ENCODE results near the gene ITGB7. TPM values are rescaled to one million over a fixed set of nuclear protein-coding genes. Genes with fewer than 3 reads are reported as not detected.
"Not testable (repeated sequence)": the region's sequence is repeated elsewhere in the genome, so short reads cannot be mapped to it uniquely, and the experiment has no call there.

Gene ITGB7
- total RNA-seq, 1 donor from 2014 or later: 266 TPM

GRCh38 chr12:53187145-53187899, 19.7 kb downstream of the ITGB7 start:
- DNase-seq (ENCODE audit: low spot score): no peak
- intact Hi-C loops (cut with micrococcal nuclease): no loop called here
- Mint-ChIP-seq H3K36me3 (ENCODE audit: low read depth) (peaks cover 71% of the 10 kb centered on the region), H3K4me1 (ENCODE audit: low read depth) (peaks cover 32% of the 10 kb centered on the region), H3K9me3 (no peaks in the 10 kb centered on the region), H3K27me3 (ENCODE audit: insufficient read depth) (no peaks in the 10 kb centered on the region), H3K27ac (no peak overlapping the region), H3K4me3 (no peak overlapping the region)

GRCh38 chr12:53186745-53187144, 20.3 kb downstream of the ITGB7 start:
- no peaks in the 10 kb centered on the region for H3K9me3 Mint-ChIP-seq
- peaks cover 37% of the 10 kb centered on the region for H3K4me1 Mint-ChIP-seq (ENCODE audit: low read depth)
- no peak for DNase-seq (ENCODE audit: low spot score)
- no peaks in the 10 kb centered on the region for H3K27me3 Mint-ChIP-seq (ENCODE audit: insufficient read depth)
- no peak overlapping the region for H3K4me3 Mint-ChIP-seq
- H3K27ac Mint-ChIP-seq: no peak overlapping the region
- intact Hi-C loops (cut with micrococcal nuclease): no loop called here
- peaks cover 71% of the 10 kb centered on the region for H3K36me3 Mint-ChIP-seq (ENCODE audit: low read depth)

GRCh38 chr12:53185582-53186153, 21.4 kb downstream of the ITGB7 start:
- no peak for DNase-seq (ENCODE audit: low spot score)
- Mint-ChIP-seq H3K27me3 (ENCODE audit: insufficient read depth) (no peaks in the 10 kb centered on the region), H3K4me1 (ENCODE audit: low read depth) (peaks cover 41% of the 10 kb centered on the region), H3K4me3 (no peak overlapping the region), H3K36me3 (ENCODE audit: low read depth) (peaks cover 66% of the 10 kb centered on the region), H3K9me3 (no peaks in the 10 kb centered on the region), H3K27ac (no peak overlapping the region)
- intact Hi-C loops (cut with micrococcal nuclease): no loop called here

- Mint-ChIP-seq H3K4me3 (no peak overlapping the region), H3K27me3 (ENCODE audit: insufficient read depth) (no peaks in the 10 kb centered on the region), H3K4me1 (ENCODE audit: low read depth) (peaks cover 38% of the 10 kb centered on the region), H3K9me3 (no peaks in the 10 kb centered on the region), H3K27ac (no peak overlapping the region), H3K36me3 (ENCODE audit: low read depth) (peaks cover 63% of the 10 kb centered on the region)
- intact Hi-C loops (cut with micrococcal nuclease): no loop called here
- DNase-seq (ENCODE audit: low spot score): no peak
Observed at GRCh38 chr12:53184828-53185227, 22.2 kb downstream of the ITGB7 start.

GRCh38 chr12:53182903-53183302, 24.1 kb downstream of the ITGB7 start:
- Mint-ChIP-seq H3K27ac (no peak overlapping the region), H3K36me3 (ENCODE audit: low read depth) (peaks cover 57% of the 10 kb centered on the region), H3K4me3 (peak overlapping the region; percentile 86), H3K27me3 (ENCODE audit: insufficient read depth) (no peaks in the 10 kb centered on the region), H3K4me1 (ENCODE audit: low read depth) (peaks cover 46% of the 10 kb centered on the region), H3K9me3 (no peaks in the 10 kb centered on the region)
- no peak for DNase-seq (ENCODE audit: low spot score)
- intact Hi-C loops (cut with micrococcal nuclease): no loop called here

- DNase-seq (ENCODE audit: low spot score): no peak
- Mint-ChIP-seq H3K36me3 (ENCODE audit: low read depth) (peaks cover 48% of the 10 kb centered on the region), H3K4me1 (ENCODE audit: low read depth) (peaks cover 46% of the 10 kb centered on the region), H3K4me3 (peak overlapping the region; percentile 86), H3K9me3 (no peaks in the 10 kb centered on the region), H3K27ac (peak overlapping the region; percentile 88), H3K27me3 (ENCODE audit: insufficient read depth) (no peaks in the 10 kb centered on the region)
- intact Hi-C loops (cut with micrococcal nuclease): loop anchor here (1.0 kb wide), 1 partner anchor 319 kb away; the partner anchor contains the start of gene TARBP2
Observed at GRCh38 chr12:53181935-53182334, 25.1 kb downstream of the ITGB7 start.

GRCh38 chr12:53180931-53181645, 26.0 kb downstream of the ITGB7 start:
- peak overlapping the region; percentile 86 for H3K4me3 Mint-ChIP-seq
- no peaks in the 10 kb centered on the region for H3K27me3 Mint-ChIP-seq (ENCODE audit: insufficient read depth)
- peak overlapping the region; percentile 88 for H3K27ac Mint-ChIP-seq
- intact Hi-C loops (cut with micrococcal nuclease): loop anchor here (1.0 kb wide), 13 partner anchors 19 to 320 kb away; partner anchors contain the start of genes AAAS, EIF4B, ESPL1 and MYG1
- peaks cover 46% of the 10 kb centered on the region for H3K4me1 Mint-ChIP-seq (ENCODE audit: low read depth)
- DNase-seq (ENCODE audit: low spot score): peak; percentile 73
- peaks cover 41% of the 10 kb centered on the region for H3K36me3 Mint-ChIP-seq (ENCODE audit: low read depth)
- no peaks in the 10 kb centered on the region for H3K9me3 Mint-ChIP-seq

- H3K9me3 Mint-ChIP-seq: no peaks in the 10 kb centered on the region
- no peaks in the 10 kb centered on the region for H3K27me3 Mint-ChIP-seq (ENCODE audit: insufficient read depth)
- peak within 1 kb of the TSS; percentile 99 for H3K27ac Mint-ChIP-seq
- intact Hi-C loops (cut with micrococcal nuclease): loop anchor here (1.0 kb wide), 12 partner anchors 20 to 271 kb away; partner anchors contain the start of genes AAAS, EIF4B, ESPL1 and MYG1
- H3K4me1 Mint-ChIP-seq (ENCODE audit: low read depth): peaks cover 52% of the 10 kb centered on the region
- peaks cover 34% of the 10 kb centered on the region for H3K36me3 Mint-ChIP-seq (ENCODE audit: low read depth)
- H3K4me3 Mint-ChIP-seq: peak within 1 kb of the TSS; percentile 88
- DNase-seq (ENCODE audit: low spot score): peak; percentile 97
Observed at GRCh38 chr12:53180220-53180930, 26.7 kb downstream of the ITGB7 start, which contains the start of the genes CSAD and ZNF740. Gene CSAD (minus strand): TSS chr12:53180925. CDS start chr12:53173470, 7,455 bp downstream. Gene ZNF740 (plus strand): TSS chr12:53180722. CDS start chr12:53181984, 1,262 bp downstream.

GRCh38 chr12:53179687-53180219, 27.3 kb downstream of the ITGB7 start:
- peaks cover 29% of the 10 kb centered on the region for H3K36me3 Mint-ChIP-seq (ENCODE audit: low read depth)
- no peaks in the 10 kb centered on the region for H3K9me3 Mint-ChIP-seq
- H3K4me3 Mint-ChIP-seq: peak overlapping the region; percentile 88
- intact Hi-C loops (cut with micrococcal nuclease): loop anchor here (1.0 kb wide), 12 partner anchors 20 to 272 kb away; partner anchors contain the start of genes AAAS, EIF4B, ESPL1 and MYG1
- DNase-seq (ENCODE audit: low spot score): no peak
- H3K4me1 Mint-ChIP-seq (ENCODE audit: low read depth): peaks cover 55% of the 10 kb centered on the region
- H3K27me3 Mint-ChIP-seq (ENCODE audit: insufficient read depth): no peaks in the 10 kb centered on the region
- H3K27ac Mint-ChIP-seq: peak overlapping the region; percentile 99

- H3K27me3 Mint-ChIP-seq (ENCODE audit: insufficient read depth); DNase-seq (ENCODE audit: low spot score); H3K9me3 Mint-ChIP-seq; intact Hi-C loops (cut with micrococcal nuclease): not testable (repeated sequence)
- Mint-ChIP-seq H3K27ac (peak overlapping the region; percentile 99), H3K4me3 (peak overlapping the region; percentile 88), H3K36me3 (ENCODE audit: low read depth) (peaks cover 24% of the 10 kb centered on the region), H3K4me1 (ENCODE audit: low read depth) (peaks cover 48% of the 10 kb centered on the region)
Observed at GRCh38 chr12:53178803-53179202, 28.2 kb downstream of the ITGB7 start.

GRCh38 chr12:53177447-53177846, 29.6 kb downstream of the ITGB7 start:
- intact Hi-C loops (cut with micrococcal nuclease); DNase-seq (ENCODE audit: low spot score); H3K27ac Mint-ChIP-seq; H3K4me3 Mint-ChIP-seq; H3K9me3 Mint-ChIP-seq; H3K27me3 Mint-ChIP-seq (ENCODE audit: insufficient read depth): not testable (repeated sequence)
- H3K36me3 Mint-ChIP-seq (ENCODE audit: low read depth): peaks cover 12% of the 10 kb centered on the region
- H3K4me1 Mint-ChIP-seq (ENCODE audit: low read depth): peaks cover 36% of the 10 kb centered on the region

- no peak overlapping the region for H3K4me3 Mint-ChIP-seq
- no peak for DNase-seq (ENCODE audit: low spot score)
- H3K27ac Mint-ChIP-seq: no peak overlapping the region
- H3K36me3 Mint-ChIP-seq (ENCODE audit: low read depth): peaks cover 5% of the 10 kb centered on the region
- intact Hi-C loops (cut with micrococcal nuclease): no loop called here
- no peaks in the 10 kb centered on the region for H3K27me3 Mint-ChIP-seq (ENCODE audit: insufficient read depth)
- H3K9me3 Mint-ChIP-seq: no peaks in the 10 kb centered on the region
- H3K4me1 Mint-ChIP-seq (ENCODE audit: low read depth): peaks cover 29% of the 10 kb centered on the region
Observed at GRCh38 chr12:53176750-53177149, 30.3 kb downstream of the ITGB7 start.
